ENCODE results near the gene IRF8. TPM values are rescaled to one million over a fixed set of nuclear protein-coding genes. Genes with fewer than 3 reads are reported as not detected.

The IRF8 gene
- polyA plus RNA-seq, 1 of the 3 experiments (the other 2 are of a cell fraction) = not detected

DNA sequence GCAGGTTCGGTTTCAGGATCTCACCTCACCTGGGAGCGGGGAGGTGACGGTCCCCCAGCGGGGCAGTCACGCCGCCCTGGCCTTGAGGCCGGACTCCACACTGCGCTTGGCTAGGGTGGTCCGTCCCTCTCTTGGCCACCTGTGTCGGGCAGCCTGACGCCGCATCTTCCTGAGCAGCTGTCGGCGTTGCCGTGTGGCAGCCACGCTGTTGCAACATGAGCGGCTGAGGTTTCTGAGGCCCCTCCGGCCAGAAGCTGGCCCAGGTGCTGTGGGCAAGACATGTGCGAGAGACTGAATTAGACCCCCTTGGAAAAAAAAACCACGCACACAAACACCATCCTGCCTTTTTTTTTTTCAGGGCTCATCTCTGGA, 49.2 kb downstream of the IRF8 start:
- CTCF ChIA-PET = no interaction called here
- POLR2A ChIA-PET = no interaction called here
- H3K9ac ChIP-seq = no peak overlapping the region
- 13% methylated on average over 3 of the region's 20 CpGs for WGBS (ENCODE audit: low lambda C conversion rate)
- DNase-seq = no peak
- no peak overlapping the region for H2AFZ ChIP-seq (ENCODE audit: low read depth)
- H3F3A ChIP-seq (replicated peaks; ENCODE audit: insufficient read depth) = no peaks in the 10 kb centered on the region
- peaks cover 78% of the 10 kb centered on the region for H3K27me3 ChIP-seq (ENCODE audit: insufficient read depth)
- no peaks in the 10 kb centered on the region for H3K9me3 ChIP-seq
- no peaks in the 10 kb centered on the region for H3K36me3 ChIP-seq (replicated peaks in 1 of 2; ENCODE audit: control insufficient read depth in 1 of 2, insufficient read depth in 2 of 2, low read length in 1 of 2)
- H3K9me2 ChIP-seq = no peaks in the 10 kb centered on the region
- H3K4me1 ChIP-seq (ENCODE audit: control insufficient read depth in 1 of 2, insufficient read depth in 2 of 2, low read depth in 1 of 2, low read length in 1 of 2) = no peaks in the 10 kb centered on the region
- H3K4me2 ChIP-seq = peak overlapping the region; percentile 59
- no peak overlapping the region for H3K27ac ChIP-seq (ENCODE audit: low read depth in 2 of 2, low read length in 1 of 2)
- no peaks in the 10 kb centered on the region for H4K20me1 ChIP-seq (ENCODE audit: insufficient read depth)
- H3K4me3 ChIP-seq (ENCODE audit: low read depth in 2 of 2, low read length in 1 of 2) = 0 out of 4 replicates have a peak overlapping the region, but pooled peaks of 1 of the 2 experiments have one; percentile 23
- TF ChIP-seq, protein P1, sequence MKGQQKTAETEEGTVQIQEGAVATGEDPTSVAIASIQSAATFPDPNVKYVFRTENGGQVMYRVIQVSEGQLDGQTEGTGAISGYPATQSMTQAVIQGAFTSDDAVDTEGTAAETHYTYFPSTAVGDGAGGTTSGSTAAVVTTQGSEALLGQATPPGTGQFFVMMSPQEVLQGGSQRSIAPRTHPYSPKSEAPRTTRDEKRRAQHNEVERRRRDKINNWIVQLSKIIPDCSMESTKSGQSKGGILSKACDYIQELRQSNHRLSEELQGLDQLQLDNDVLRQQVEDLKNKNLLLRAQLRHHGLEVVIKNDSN (IDR thresholded peaks at IDR 0.05; ENCODE audit: borderline replicate concordance, low read depth) = no peak
- TF ChIP-seq RAD21 (IDR thresholded peaks at IDR 0.05; ENCODE audit: low read length) (no peak), TAF1 (IDR thresholded peaks at IDR 0.05; ENCODE audit: borderline replicate concordance, low read depth, low read length) (no peak), EZH2phosphoT487 (IDR thresholded peaks at IDR 0.05; ENCODE audit: borderline replicate concordance, low read depth) (no peak), CHD2 (IDR thresholded peaks at IDR 0.05; ENCODE audit: low read length, partially characterized antibody) (no peak), EP300 (IDR thresholded peaks at IDR 0.05; ENCODE audit: borderline replicate concordance in 1 of 2, low read depth in 1 of 2, low read length in 1 of 2) (no peak), RXRA (IDR thresholded peaks at IDR 0.05; ENCODE audit: borderline replicate concordance, low read depth) (no peak), RFX5 (IDR thresholded peaks at IDR 0.05; ENCODE audit: low read length) (no peak), YY1 (IDR thresholded peaks at IDR 0.05; ENCODE audit: low read depth) (no peak), MXI1 (IDR thresholded peaks at IDR 0.05; ENCODE audit: low read depth, low read length) (no peak), SMC3 (IDR thresholded peaks at IDR 0.05; ENCODE audit: low read depth, low read length) (no peak)
- TF ChIP-seq, protein P2, sequence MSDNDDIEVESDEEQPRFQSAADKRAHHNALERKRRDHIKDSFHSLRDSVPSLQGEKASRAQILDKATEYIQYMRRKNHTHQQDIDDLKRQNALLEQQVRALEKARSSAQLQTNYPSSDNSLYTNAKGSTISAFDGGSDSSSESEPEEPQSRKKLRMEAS (IDR thresholded peaks at IDR 0.05; ENCODE audit: low read depth) = no peak
- TF ChIP-seq, protein P3, sequence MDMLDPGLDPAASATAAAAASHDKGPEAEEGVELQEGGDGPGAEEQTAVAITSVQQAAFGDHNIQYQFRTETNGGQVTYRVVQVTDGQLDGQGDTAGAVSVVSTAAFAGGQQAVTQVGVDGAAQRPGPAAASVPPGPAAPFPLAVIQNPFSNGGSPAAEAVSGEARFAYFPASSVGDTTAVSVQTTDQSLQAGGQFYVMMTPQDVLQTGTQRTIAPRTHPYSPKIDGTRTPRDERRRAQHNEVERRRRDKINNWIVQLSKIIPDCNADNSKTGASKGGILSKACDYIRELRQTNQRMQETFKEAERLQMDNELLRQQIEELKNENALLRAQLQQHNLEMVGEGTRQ (IDR thresholded peaks at IDR 0.05; ENCODE audit: borderline replicate concordance, low read depth, low read length) = no peak
- TF ChIP-seq, protein P4, sequence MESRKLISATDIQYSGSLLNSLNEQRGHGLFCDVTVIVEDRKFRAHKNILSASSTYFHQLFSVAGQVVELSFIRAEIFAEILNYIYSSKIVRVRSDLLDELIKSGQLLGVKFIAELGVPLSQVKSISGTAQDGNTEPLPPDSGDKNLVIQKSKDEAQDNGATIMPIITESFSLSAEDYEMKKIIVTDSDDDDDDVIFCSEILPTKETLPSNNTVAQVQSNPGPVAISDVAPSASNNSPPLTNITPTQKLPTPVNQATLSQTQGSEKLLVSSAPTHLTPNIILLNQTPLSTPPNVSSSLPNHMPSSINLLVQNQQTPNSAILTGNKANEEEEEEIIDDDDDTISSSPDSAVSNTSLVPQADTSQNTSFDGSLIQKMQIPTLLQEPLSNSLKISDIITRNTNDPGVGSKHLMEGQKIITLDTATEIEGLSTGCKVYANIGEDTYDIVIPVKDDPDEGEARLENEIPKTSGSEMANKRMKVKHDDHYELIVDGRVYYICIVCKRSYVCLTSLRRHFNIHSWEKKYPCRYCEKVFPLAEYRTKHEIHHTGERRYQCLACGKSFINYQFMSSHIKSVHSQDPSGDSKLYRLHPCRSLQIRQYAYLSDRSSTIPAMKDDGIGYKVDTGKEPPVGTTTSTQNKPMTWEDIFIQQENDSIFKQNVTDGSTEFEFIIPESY (IDR thresholded peaks at IDR 0.05; ENCODE audit: borderline replicate concordance, low read depth) = no peak
- TF ChIP-seq, protein P5, sequence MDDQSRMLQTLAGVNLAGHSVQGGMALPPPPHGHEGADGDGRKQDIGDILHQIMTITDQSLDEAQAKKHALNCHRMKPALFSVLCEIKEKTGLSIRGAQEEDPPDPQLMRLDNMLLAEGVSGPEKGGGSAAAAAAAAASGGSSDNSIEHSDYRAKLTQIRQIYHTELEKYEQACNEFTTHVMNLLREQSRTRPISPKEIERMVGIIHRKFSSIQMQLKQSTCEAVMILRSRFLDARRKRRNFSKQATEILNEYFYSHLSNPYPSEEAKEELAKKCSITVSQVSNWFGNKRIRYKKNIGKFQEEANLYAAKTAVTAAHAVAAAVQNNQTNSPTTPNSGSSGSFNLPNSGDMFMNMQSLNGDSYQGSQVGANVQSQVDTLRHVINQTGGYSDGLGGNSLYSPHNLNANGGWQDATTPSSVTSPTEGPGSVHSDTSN (IDR thresholded peaks at IDR 0.05) = no peak
- TF ChIP-seq, protein P6, sequence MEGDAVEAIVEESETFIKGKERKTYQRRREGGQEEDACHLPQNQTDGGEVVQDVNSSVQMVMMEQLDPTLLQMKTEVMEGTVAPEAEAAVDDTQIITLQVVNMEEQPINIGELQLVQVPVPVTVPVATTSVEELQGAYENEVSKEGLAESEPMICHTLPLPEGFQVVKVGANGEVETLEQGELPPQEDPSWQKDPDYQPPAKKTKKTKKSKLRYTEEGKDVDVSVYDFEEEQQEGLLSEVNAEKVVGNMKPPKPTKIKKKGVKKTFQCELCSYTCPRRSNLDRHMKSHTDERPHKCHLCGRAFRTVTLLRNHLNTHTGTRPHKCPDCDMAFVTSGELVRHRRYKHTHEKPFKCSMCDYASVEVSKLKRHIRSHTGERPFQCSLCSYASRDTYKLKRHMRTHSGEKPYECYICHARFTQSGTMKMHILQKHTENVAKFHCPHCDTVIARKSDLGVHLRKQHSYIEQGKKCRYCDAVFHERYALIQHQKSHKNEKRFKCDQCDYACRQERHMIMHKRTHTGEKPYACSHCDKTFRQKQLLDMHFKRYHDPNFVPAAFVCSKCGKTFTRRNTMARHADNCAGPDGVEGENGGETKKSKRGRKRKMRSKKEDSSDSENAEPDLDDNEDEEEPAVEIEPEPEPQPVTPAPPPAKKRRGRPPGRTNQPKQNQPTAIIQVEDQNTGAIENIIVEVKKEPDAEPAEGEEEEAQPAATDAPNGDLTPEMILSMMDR (IDR thresholded peaks at IDR 0.05) = no peak
- no peaks in the 10 kb centered on the region for H3K79me2 ChIP-seq (ENCODE audit: insufficient read depth)

Data from SK-N-SH (cell line).